GM23338 (cell line): ENCODE results near the gene TARBP2. TPM values are rescaled to one million over a fixed set of nuclear protein-coding genes. Genes with fewer than 3 reads are reported as not detected.
A peak's percentile ranks its signal among the peaks of the same experiment; 100 is the strongest.

Source experiments
- ATAC-seq: fragments of 200-7000 bp; cut with Tn5 transposase; 3 replicates; pipeline ENCODE4 v1.9.1; 2020
- DNase-seq: peaks from one replicate; pipeline ENCODE4 v3.0.0-alpha.2; 2015; ENCODE audit warnings: low spot score
- H2AFZ ChIP-seq: fragments of 200-600 bp; sonication (generic); 2 replicates; pipeline ENCODE4 v1.8.0; 2016; ENCODE audit warnings: antibody characterized with exemption, mild to moderate bottlenecking, moderate library complexity
- H3F3A ChIP-seq: fragments of 200-600 bp; sonication (generic); replicated peaks from 2 replicates; pipeline ENCODE4 v1.8.0; 2017; ENCODE audit warnings: antibody characterized with exemption, mixed run types, low read depth
- H3K27ac ChIP-seq: fragments of 200-600 bp; sonication (generic); 2 replicates; pipeline ENCODE4 v1.6.1; 2016; ENCODE audit warnings: low read depth
- H3K27me3 ChIP-seq: fragments of 200-600 bp; sonication (generic); 2 replicates; pipeline ENCODE4 v1.8.0; 2016; ENCODE audit warnings: mild to moderate bottlenecking, mixed run types, moderate library complexity; ENCODE audit not compliant: insufficient read depth
- H3K36me3 ChIP-seq: fragments of 200-600 bp; sonication (generic); 2 replicates; pipeline ENCODE4 v1.8.0; 2016; ENCODE audit warnings: mild to moderate bottlenecking; ENCODE audit not compliant: insufficient read depth
- H3K4me1 ChIP-seq: fragments of 200-600 bp; sonication (generic); 2 replicates; pipeline ENCODE4 v1.8.0; 2016; ENCODE audit warnings: mild to moderate bottlenecking, moderate library complexity; ENCODE audit not compliant: insufficient read depth
- H3K4me2 ChIP-seq: fragments of 200-600 bp; sonication (generic); 2 replicates; pipeline ENCODE4 v1.7.1; 2017; ENCODE audit warnings: mixed run types
- H3K4me3 ChIP-seq: fragments of 200-600 bp; sonication (generic); 2 replicates; pipeline ENCODE4 v1.6.1; 2016; ENCODE audit warnings: mixed run types
- H3K79me2 ChIP-seq: fragments of 200-600 bp; sonication (generic); replicated peaks from 2 replicates; pipeline ENCODE4 v1.8.0; 2017; ENCODE audit warnings: mild to moderate bottlenecking; ENCODE audit not compliant: insufficient read depth
- H3K9me2 ChIP-seq: fragments of 200-600 bp; sonication (generic); 2 replicates; pipeline ENCODE4 v1.8.0; 2017; ENCODE audit not compliant: insufficient read depth
- H4K20me1 ChIP-seq: fragments of 200-600 bp; sonication (generic); replicated peaks from 2 replicates; pipeline ENCODE4 v1.8.0; 2017; ENCODE audit warnings: mild to moderate bottlenecking; ENCODE audit not compliant: insufficient read depth
- H3K27ac Mint-ChIP-seq: 2 replicates; pipeline ENCODE4 v1.8.0; 2020; ENCODE audit warnings: inconsistent platforms, mild to moderate bottlenecking, moderate library complexity, mixed read lengths
- H3K27me3 Mint-ChIP-seq: 3 replicates; pipeline ENCODE4 v1.8.0; 2022; ENCODE audit warnings: low read depth, mild to moderate bottlenecking, moderate library complexity, mixed read lengths, inconsistent platforms; ENCODE audit not compliant: insufficient read depth, poor library complexity
- H3K36me3 Mint-ChIP-seq: 3 replicates; pipeline ENCODE4 v1.8.0; 2021; ENCODE audit warnings: low read depth, mild to moderate bottlenecking, inconsistent platforms, moderate library complexity, mixed read lengths
- H3K4me1 Mint-ChIP-seq: 3 replicates; pipeline ENCODE4 v1.8.0; 2020; ENCODE audit warnings: mild to moderate bottlenecking, inconsistent platforms, mixed read lengths
- H3K4me3 Mint-ChIP-seq: 3 replicates; pipeline ENCODE4 v1.8.0; 2021; ENCODE audit warnings: moderate library complexity, mild to moderate bottlenecking, inconsistent platforms, mixed read lengths
- H3K9me3 Mint-ChIP-seq: 3 replicates; pipeline ENCODE4 v1.8.0; 2020; ENCODE audit warnings: moderate library complexity, mild to moderate bottlenecking, inconsistent platforms, mixed read lengths
- CREB1 ChIP-seq: fragments of 250-450 bp; sonication (Bioruptor Pico); IDR thresholded peaks from 2 replicates; pipeline ENCODE4 v1.5.0; 2020; ENCODE audit warnings: low read depth, mild to moderate bottlenecking, moderate library complexity
- CTCF ChIP-seq, 2 experiments: fragments of 200-600 bp in 1 of 2; sonication (generic) in 1 of 2; conservative IDR thresholded peaks; 2 replicates each; pipeline versions ENCODE4 v1.5.1 to v1.6.1; 2016 to 2017; ENCODE audit warnings: antibody characterized with exemption in 2 of 2, low read depth in 2 of 2, mild to moderate bottlenecking in 2 of 2, moderate library complexity in 1 of 2
- ETS1 ChIP-seq: IDR thresholded peaks from 2 replicates; pipeline ENCODE4 v1.6.1; 2016; ENCODE audit warnings: antibody characterized with exemption
- EZH2 ChIP-seq: fragments of 200-600 bp; sonication (generic); IDR thresholded peaks from one replicate; pipeline ENCODE4 v1.8.0; 2017; ENCODE audit warnings: antibody characterized with exemption, mild to moderate bottlenecking, low read depth; ENCODE audit not compliant: unreplicated experiment
- EZH2phosphoT487 ChIP-seq: fragments of 200-600 bp; sonication (generic); IDR thresholded peaks from one replicate; pipeline ENCODE4 v1.8.1; 2018; ENCODE audit warnings: antibody characterized with exemption; ENCODE audit not compliant: unreplicated experiment
- JUNB ChIP-seq: IDR thresholded peaks from one replicate; pipeline ENCODE4 v1.6.1; 2016; ENCODE audit warnings: antibody characterized with exemption; ENCODE audit not compliant: unreplicated experiment
- NANOG ChIP-seq: IDR thresholded peaks from 2 replicates; pipeline ENCODE4 v1.6.1; 2016; ENCODE audit warnings: antibody characterized with exemption, borderline replicate concordance
- POLR2AphosphoS5 ChIP-seq: IDR thresholded peaks from 2 replicates; pipeline ENCODE4 v1.6.1; 2016; ENCODE audit warnings: antibody characterized with exemption, low read depth
- REST ChIP-seq: IDR thresholded peaks from one replicate; pipeline ENCODE4 v1.6.1; 2018; ENCODE audit warnings: antibody characterized with exemption; ENCODE audit not compliant: unreplicated experiment
- STAT1 ChIP-seq: IDR thresholded peaks from one replicate; pipeline ENCODE4 v1.6.1; 2016; ENCODE audit warnings: antibody characterized with exemption; ENCODE audit not compliant: unreplicated experiment
- ZNF114 ChIP-seq: fragments of 250-450 bp; sonication (Bioruptor Pico); IDR thresholded peaks from 2 replicates; pipeline ENCODE4 v1.5.0; 2020; ENCODE audit warnings: mild to moderate bottlenecking, moderate library complexity
- ZNF331 ChIP-seq: fragments of 250-450 bp; sonication (Bioruptor Pico); IDR thresholded peaks from 2 replicates; pipeline ENCODE4 v1.5.0; 2020; ENCODE audit warnings: low read depth, mild to moderate bottlenecking, moderate library complexity
- ZNF462 ChIP-seq: fragments of 250-450 bp; sonication (Bioruptor Pico); IDR thresholded peaks from 2 replicates; pipeline ENCODE4 v1.5.0; 2020; ENCODE audit warnings: mild to moderate bottlenecking, moderate library complexity
- polyA plus RNA-seq: library from polyadenylated mRNA; unstranded; fragments of >200 nt; fragmentation: Nextera tagmentation; extraction: Ambion mirVana; gene quantifications from 2 replicates; pipeline ENCODE4 v1.2.1, GENCODE V29; 2016
- total RNA-seq: library from RNA; depleted of rRNA; stranded (reverse); fragments of >200 nt; shearing (Covaris generic); gene quantifications from 2 replicates; pipeline ENCODE4 v1.2.3, GENCODE V29; 2014

The TARBP2 gene
- total and polyA plus RNA-seq, 2 experiments from 2014 or later, result 57.0 to 83.4 TPM

GRCh38 chr12:53505086-53505485 is 4.0 kb downstream of the TARBP2 start:
- Histone ChIP-seq H3K4me1 (peaks cover 10% of the 10 kb centered on the region), H3F3A (peaks cover 6% of the 10 kb centered on the region), H3K36me3 (no peaks in the 10 kb centered on the region; the same call in 1 of the 2 replicates), H3K79me2 (peaks cover 12% of the 10 kb centered on the region), H2AFZ (no peak overlapping the region), H3K27me3 (no peaks in the 10 kb centered on the region), H3K27ac (no peak overlapping the region), H4K20me1 (no peaks in the 10 kb centered on the region), H3K4me3 (no peak overlapping the region), H3K9me2 (no peaks in the 10 kb centered on the region), H3K4me2 (no peak overlapping the region)
- Mint-ChIP-seq H3K27ac (peak overlapping the region; percentile 27; the same call in 1 of the 2 replicates), H3K36me3 (peaks cover 35% of the 10 kb centered on the region), H3K27me3 (peaks cover 17% of the 10 kb centered on the region), H3K4me1 (peaks cover 16% of the 10 kb centered on the region), H3K4me3 (no peak overlapping the region; the same call in 2 of the 3 replicates), H3K9me3 (no peaks in the 10 kb centered on the region; the same call in 2 of the 3 replicates)
- ATAC-seq, result no peak
- no peak for DNase-seq
- TF ChIP-seq REST (no peak), EZH2 (no peak), ETS1 (no peak), POLR2AphosphoS5 (no peak), STAT1 (no peak), CREB1 (CRISPR knock-in tag) (no peak), NANOG (no peak), JUNB (no peak), CTCF (conservative IDR thresholded peaks at IDR 0.05; ENCODE audit: low read depth in 2 of 2) (no peak), ZNF331 (CRISPR knock-in tag) (no peak), EZH2phosphoT487 (no peak), ZNF114 (CRISPR knock-in tag) (no peak), ZNF462 (no peak)
